Measurements from ENCODE around the gene TMED9.

GRCh38 chr5:177595026-177595585 lies 3.1 kb downstream of the TMED9 start:
- TF ChIP-seq LARP7 (IDR thresholded peaks at IDR 0.05), result no peak
- no peak for TF ChIP-seq NFYB (IDR thresholded peaks at IDR 0.05; ENCODE audit: insufficient read depth, low read depth, low read length)
- no peak for TF ChIP-seq RFX5 (IDR thresholded peaks at IDR 0.05; ENCODE audit: low read depth, low read length)
- no peak for TF ChIP-seq POLR2A (IDR thresholded peaks at IDR 0.05; ENCODE audit: low read depth, low read length)
